ENCODE data around the gene ENPP4. TPM values are rescaled to one million over a fixed set of nuclear protein-coding genes. Genes with fewer than 3 reads are reported as not detected.
A peak's percentile ranks its signal among the peaks of the same experiment; 100 is the strongest.

ENPP4 gene
- total RNA-seq, 4 donors from 2014 or later = 25.1 to 41.8 (median 33.1) TPM

- Histone ChIP-seq H3K27me3 (no peaks in the 10 kb centered on the region), H3K27ac (peak overlapping the region in 2 of 4 donors; percentile 46 to 92), H3K9me3 (no peaks in the 10 kb centered on the region), H3K4me1 (peaks cover 30 to 40% of the 10 kb centered on the region in 2 donors), H3K4me3 (no peak overlapping the region), H3K36me3 (no peaks in the 10 kb centered on the region)
- intact Hi-C loops (cut with DNase I; ENCODE audit: low total_unique reads) = no loop called here
- ATAC-seq (peak; percentile 16 to 73), DNase-seq (peak in 1 of 2 donors; percentile 40)
- no peak for TF ChIP-seq CTCF (IDR thresholded peaks at IDR 0.05 in 4 of 5, conservative IDR thresholded peaks at IDR 0.05 in 1 of 5)
- no peak for TF ChIP-seq POLR2A (IDR thresholded peaks at IDR 0.05)
- in situ Hi-C loops (cut with MboI; ENCODE audit: low sequenced_read_pairs in 4 of 4) = no loop called here
Measured at GRCh38 chr6:46175976-46176375, 46.2 kb downstream of the ENPP4 start.

GRCh38 chr6:46184114-46184513 lies 54.3 kb downstream of the ENPP4 start:
- Histone ChIP-seq H3K27ac (no peak overlapping the region), H3K4me3 (no peak overlapping the region), H3K27me3 (no peaks in the 10 kb centered on the region), H3K9me3 (no peaks in the 10 kb centered on the region), H3K4me1 (no peaks in the 10 kb centered on the region), H3K36me3 (no peaks in the 10 kb centered on the region)
- DNase-seq (no peak), ATAC-seq (peak in 1 of 2 donors; percentile 39)
- in situ Hi-C loops (cut with MboI; ENCODE audit: low sequenced_read_pairs in 4 of 4) (no loop called here), intact Hi-C loops (cut with DNase I; ENCODE audit: low total_unique reads) (no loop called here)
- TF ChIP-seq CTCF (IDR thresholded peaks at IDR 0.05 in 4 of 5, conservative IDR thresholded peaks at IDR 0.05 in 1 of 5) (no peak), POLR2A (IDR thresholded peaks at IDR 0.05) (no peak)

DNA sequence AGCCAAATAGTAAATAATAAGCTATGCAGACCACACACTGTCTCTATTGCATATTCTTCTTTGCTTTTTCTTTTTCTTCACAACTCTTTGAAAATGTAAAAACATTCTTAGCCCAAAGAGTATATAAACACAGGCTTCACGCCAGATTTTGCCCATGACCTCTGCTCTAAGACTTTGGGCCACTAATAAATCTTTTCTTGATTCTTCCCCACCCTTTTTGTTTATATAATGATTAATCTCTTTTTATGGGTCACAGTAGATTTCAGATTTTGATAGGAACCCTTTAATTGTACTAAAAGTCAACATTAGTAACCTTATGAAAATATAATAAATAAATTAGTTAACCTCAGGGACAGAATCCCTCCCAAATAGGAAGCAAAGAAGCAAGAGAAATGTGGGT lies 56.8 kb downstream of the ENPP4 start:
- Histone ChIP-seq H3K4me3 (no peak overlapping the region), H3K27me3 (no peaks in the 10 kb centered on the region), H3K36me3 (no peaks in the 10 kb centered on the region), H3K9me3 (no peaks in the 10 kb centered on the region), H3K27ac (no peak overlapping the region), H3K4me1 (peaks cover 0 to 9% of the 10 kb centered on the region in 2 donors)
- in situ Hi-C loops (cut with MboI; ENCODE audit: low sequenced_read_pairs in 4 of 4) (no loop called here), intact Hi-C loops (cut with DNase I; ENCODE audit: low total_unique reads) (no loop called here)
- DNase-seq (no peak), ATAC-seq (no peak)
- no peak for TF ChIP-seq POLR2A (IDR thresholded peaks at IDR 0.05)
- no peak for TF ChIP-seq CTCF (IDR thresholded peaks at IDR 0.05 in 4 of 5, conservative IDR thresholded peaks at IDR 0.05 in 1 of 5)

GRCh38 chr6:46189726-46190125 lies 59.9 kb downstream of the ENPP4 start:
- no peaks in the 10 kb centered on the region for H3K27me3 ChIP-seq
- intact Hi-C loops (cut with DNase I; ENCODE audit: low total_unique reads) = no loop called here

More at GRCh38 chr6:46189726-46190125, 59.9 kb downstream of the ENPP4 start:
- Histone ChIP-seq H3K27ac (peak overlapping the region in 1 of 4 donors; percentile 66), H3K4me1 (peaks cover 0 to 9% of the 10 kb centered on the region in 2 donors), H3K9me3 (no peaks in the 10 kb centered on the region), H3K4me3 (no peak overlapping the region), H3K36me3 (no peaks in the 10 kb centered on the region)
- in situ Hi-C loops (cut with MboI; ENCODE audit: low sequenced_read_pairs in 4 of 4) = no loop called here
- TF ChIP-seq POLR2A (IDR thresholded peaks at IDR 0.05) = no peak
- no peak for TF ChIP-seq CTCF (IDR thresholded peaks at IDR 0.05 in 4 of 5, conservative IDR thresholded peaks at IDR 0.05 in 1 of 5)
- DNase-seq (no peak), ATAC-seq (no peak)
